Keratinocyte (primary cell): ENCODE results near the gene PMEPA1. TPM values are rescaled to one million over a fixed set of nuclear protein-coding genes. Genes with fewer than 3 reads are reported as not detected.

Experiments used
- DNase-seq: peaks from one replicate; pipeline ENCODE4 v3.0.0-alpha.2; 2011; ENCODE audit warnings: low read depth, missing footprints, low spot score
- FAIRE-seq: peaks from 2 replicates; lab custom pipeline; 2011; peaks lifted over from hg19 to GRCh38; lab: Jason Lieb, UNC
- H2AFZ ChIP-seq: 2 replicates; pipeline ENCODE4 v1.6.0; 2012; ENCODE audit warnings: low read length, control low read depth, inconsistent platforms; ENCODE audit not compliant: control insufficient read depth
- H3K27ac ChIP-seq: 2 replicates; pipeline ENCODE4 v1.5.1; 2011; ENCODE audit warnings: low read length; ENCODE audit not compliant: control insufficient read depth, insufficient read depth
- H3K27me3 ChIP-seq: 3 replicates; pipeline ENCODE4 v1.6.0; 2011; ENCODE audit warnings: low read length; ENCODE audit not compliant: control insufficient read depth, insufficient read depth; ENCODE audit errors: extremely low read depth
- H3K36me3 ChIP-seq, 2 experiments: 2 replicates in 1 of 2; 3 replicates in 1 of 2; pipeline ENCODE4 v1.5.1; 2011; ENCODE audit warnings: low read length in 2 of 2, mild to moderate bottlenecking in 1 of 2; ENCODE audit not compliant: control insufficient read depth in 2 of 2, insufficient read depth in 2 of 2; ENCODE audit errors: extremely low read depth in 1 of 2
- H3K4me1 ChIP-seq: 3 replicates; pipeline ENCODE4 v1.5.1; 2011; ENCODE audit warnings: low read length; ENCODE audit not compliant: control insufficient read depth, insufficient read depth; ENCODE audit errors: extremely low read depth
- H3K4me2 ChIP-seq: 3 replicates; pipeline ENCODE4 v1.6.0; 2011; ENCODE audit warnings: low read depth, low read length; ENCODE audit not compliant: control insufficient read depth, insufficient read depth; ENCODE audit errors: extremely low read depth
- H3K4me3 ChIP-seq, 3 experiments: fragments of 200-600 bp in 1 of 3; sonication (generic) in 1 of 3; 2 replicates in 2 of 3; 3 replicates in 1 of 3; pipeline ENCODE4 v1.5.1; 2011 to 2016; ENCODE audit warnings: low read length in 3 of 3, mild to moderate bottlenecking in 3 of 3, control low read depth in 2 of 3, inconsistent platforms in 1 of 3, low read depth in 1 of 3, mixed read lengths in 1 of 3, mixed run types in 1 of 3, moderate library complexity in 1 of 3; ENCODE audit not compliant: control insufficient read depth in 2 of 3, insufficient read depth in 2 of 3; ENCODE audit errors: extremely low read depth in 1 of 3
- H3K79me2 ChIP-seq: 2 replicates; pipeline ENCODE4 v1.6.0; 2012; ENCODE audit warnings: low read length; ENCODE audit not compliant: control insufficient read depth, insufficient read depth
- H3K9ac ChIP-seq: 3 replicates; pipeline ENCODE4 v1.6.0; 2011; ENCODE audit warnings: low read length; ENCODE audit not compliant: control insufficient read depth, insufficient read depth; ENCODE audit errors: extremely low read depth
- H3K9me1 ChIP-seq: 3 replicates; pipeline ENCODE4 v1.6.0; 2011; ENCODE audit warnings: low read length; ENCODE audit not compliant: control insufficient read depth, insufficient read depth; ENCODE audit errors: extremely low read depth
- H3K9me3 ChIP-seq: 2 replicates; pipeline ENCODE4 v1.5.1; 2012; ENCODE audit warnings: low read depth, low read length; ENCODE audit not compliant: control insufficient read depth
- H4K20me1 ChIP-seq: 3 replicates; pipeline ENCODE4 v1.6.0; 2011; ENCODE audit warnings: low read length; ENCODE audit not compliant: control insufficient read depth, insufficient read depth; ENCODE audit errors: extremely low read depth
- CTCF ChIP-seq, 3 experiments: IDR thresholded peaks in 1 of 3; conservative IDR thresholded peaks in 1 of 3; optimal IDR thresholded peaks in 1 of 3; 2 replicates in 2 of 3; 3 replicates in 1 of 3; pipeline versions ENCODE3 to v1.5.1; 2011; ENCODE audit warnings: low read length in 3 of 3, mild to moderate bottlenecking in 3 of 3, moderate library complexity in 2 of 3, control low read depth in 1 of 3, inconsistent platforms in 1 of 3; ENCODE audit not compliant: insufficient read depth in 2 of 3; ENCODE audit errors: extremely low read depth in 1 of 3
- EZH2 ChIP-seq: IDR thresholded peaks from one replicate; pipeline ENCODE4 v1.6.1; 2012; ENCODE audit warnings: inconsistent platforms, mild to moderate bottlenecking, low read length, moderate library complexity
- dilution Hi-C: fragments of 300-500 bp; cut with MboI; formaldehyde crosslinking; loops from one replicate; pipeline ENCODE4 v1.7.0; 2020; ENCODE audit warnings: low sequenced_read_pairs; ENCODE audit not compliant: extremely low pct_ligation_motif_present
- polyA plus RNA-seq, 5 experiments: library from polyadenylated mRNA; depleted of rRNA in 3 of 5; stranded (reverse) in 3 of 5; stranded (forward) in 1 of 5; unstranded in 1 of 5; fragments of >200 nt; gene quantifications; 1 replicate in 1 of 5; 2 replicates in 3 of 5; 3 replicates in 1 of 5; pipeline versions ENCODE4 v1.2.1 to v1.2.3, GENCODE V29; 2011 to 2012; ENCODE audit warnings: missing spikeins in 2 of 5, low read depth in 1 of 5, low replicate concordance in 1 of 5

Gene PMEPA1
- polyA plus RNA-seq, 1 donor (not counting 4 experiments of a cell fraction or from before 2014, with no cell fraction given): 29.0 TPM

- Histone ChIP-seq H3K79me2 (peaks cover 19% of the 10 kb centered on the region), H3K9me1 (peaks cover 2% of the 10 kb centered on the region), H4K20me1 (peaks cover 25% of the 10 kb centered on the region), H3K27me3 (no peaks in the 10 kb centered on the region), H3K27ac (no peak overlapping the region), H2AFZ (no peak overlapping the region), H3K4me2 (no peak overlapping the region), H3K36me3 (peaks cover 45 to 54% of the 10 kb centered on the region in 2 experiments), H3K9me3 (no peaks in the 10 kb centered on the region), H3K4me1 (peaks cover 14% of the 10 kb centered on the region), H3K9ac (no peak overlapping the region), H3K4me3 (no peak overlapping the region)
- DNase-seq (no peak), FAIRE-seq (no peak)
- no peak for TF ChIP-seq EZH2
- TF ChIP-seq CTCF (optimal IDR thresholded peaks at IDR 0.05 in 1 of 3, IDR thresholded peaks at IDR 0.05 in 1 of 3, conservative IDR thresholded peaks at IDR 0.05 in 1 of 3; ENCODE audit: extremely low read depth in 1 of 3, insufficient read depth in 2 of 3, low read length in 3 of 3): no peak
- dilution Hi-C loops: no loop called here
Measured at GRCh38 chr20:57653546-57653900, 56.3 kb downstream of the PMEPA1 start.

- no peak overlapping the region for H3K9ac ChIP-seq
- no peak overlapping the region for H3K27ac ChIP-seq
- H3K27me3 ChIP-seq: no peaks in the 10 kb centered on the region
- no peak for TF ChIP-seq EZH2
- no peak for TF ChIP-seq CTCF (optimal IDR thresholded peaks at IDR 0.05 in 1 of 3, IDR thresholded peaks at IDR 0.05 in 1 of 3, conservative IDR thresholded peaks at IDR 0.05 in 1 of 3; ENCODE audit: extremely low read depth in 1 of 3, insufficient read depth in 2 of 3, low read length in 3 of 3)
- H3K79me2 ChIP-seq: peaks cover 17% of the 10 kb centered on the region
- H4K20me1 ChIP-seq: peaks cover 24% of the 10 kb centered on the region
- no peak for DNase-seq
- FAIRE-seq: no peak
- no peaks in the 10 kb centered on the region for H3K9me3 ChIP-seq
- no peak overlapping the region for H3K4me2 ChIP-seq
- dilution Hi-C loops: no loop called here
- H3K36me3 ChIP-seq: peaks cover 40 to 48% of the 10 kb centered on the region in 2 experiments
- H3K4me3 ChIP-seq: no peak overlapping the region
- no peaks in the 10 kb centered on the region for H3K9me1 ChIP-seq
- H2AFZ ChIP-seq: no peak overlapping the region
- peaks cover 7% of the 10 kb centered on the region for H3K4me1 ChIP-seq
Measured at GRCh38 chr20:57652606-57653545, 56.9 kb downstream of the PMEPA1 start.
